Stimulated activated CD8-positive, alpha-beta memory T cell treated with anti-CD3 and anti-CD28 coated beads, Interleukin-2, amount 100 ng/mL, for 48 hours (primary cell): ENCODE measurements around the gene SYT1.
"Not testable (repeated sequence)": the region's sequence is repeated elsewhere in the genome, so short reads cannot be mapped to it uniquely, and the experiment has no call there.

Experiments used
- DNase-seq, 2 donors: peaks; one replicate each; pipeline ENCODE4 v3.0.0-alpha.2; 2020; ENCODE audit warnings: low read depth in 2 of 2

The SYT1 gene

DNA sequence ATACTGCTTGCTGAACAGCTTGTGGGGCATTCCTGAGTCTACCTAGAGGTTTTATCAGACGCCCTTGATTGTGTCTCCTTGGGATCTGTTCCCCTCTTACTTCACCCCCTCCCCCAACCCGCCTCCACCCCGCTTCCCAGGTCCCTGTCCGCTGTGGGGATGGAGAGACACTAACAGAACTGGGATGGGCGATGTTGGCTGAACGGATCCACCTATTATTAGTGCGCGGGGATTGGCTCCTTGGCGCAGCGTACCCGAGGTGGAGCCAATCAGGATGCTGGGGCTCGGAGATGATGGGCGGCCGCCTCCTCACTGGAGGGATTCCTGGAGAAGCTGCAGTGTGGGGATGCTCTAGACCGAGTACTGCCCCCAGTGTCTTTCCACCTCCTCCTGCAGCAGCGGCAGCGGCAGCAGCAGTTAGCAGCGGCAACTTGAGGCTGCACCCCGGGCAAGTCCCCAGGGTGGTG lies at the start of gene SYT1:
Gene SYT1 (plus strand): TSS at position 372 of the 467 bp plus-strand sequence.
- DNase-seq = no peak

DNA sequence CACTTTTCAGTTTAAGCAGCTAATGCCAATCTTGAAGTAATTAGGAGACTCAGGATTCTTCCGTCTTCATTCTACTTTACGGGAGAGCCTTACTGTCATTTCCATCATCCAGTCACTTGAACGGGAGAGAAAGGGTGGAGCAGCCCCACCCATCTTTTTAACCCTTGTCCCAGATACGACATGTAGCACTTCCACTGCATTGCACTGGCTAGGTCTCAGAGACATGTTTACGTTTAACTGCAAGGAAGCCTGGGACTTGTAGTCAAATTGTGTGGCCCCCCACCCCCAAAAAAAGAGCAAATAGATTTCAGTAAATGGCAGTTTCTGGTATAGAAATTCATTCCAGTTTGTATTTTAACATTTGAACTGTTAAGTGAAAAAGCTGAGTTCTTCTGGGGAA lies 46.1 kb upstream of the SYT1 start:
- DNase-seq = no peak

DNA sequence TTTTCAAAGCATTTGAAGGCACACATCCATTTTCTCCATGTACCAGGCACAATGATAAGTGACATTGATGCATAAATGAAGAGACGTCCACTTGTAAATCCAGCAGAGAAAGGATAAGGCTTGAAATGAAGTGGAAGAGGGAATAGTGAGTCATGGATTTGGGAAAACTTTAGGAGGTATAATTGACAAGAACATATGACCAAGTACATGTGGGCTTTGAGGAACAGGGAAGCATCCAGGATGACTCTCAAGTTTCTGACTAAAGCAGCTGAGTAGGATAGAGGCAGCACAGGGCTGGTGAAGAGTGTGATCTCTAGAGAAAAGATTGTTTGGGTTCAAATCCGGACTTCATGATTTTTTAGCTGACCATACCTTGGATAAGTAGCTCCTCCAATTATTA lies 43.6 kb upstream of the SYT1 start:
- no peak for DNase-seq

DNA sequence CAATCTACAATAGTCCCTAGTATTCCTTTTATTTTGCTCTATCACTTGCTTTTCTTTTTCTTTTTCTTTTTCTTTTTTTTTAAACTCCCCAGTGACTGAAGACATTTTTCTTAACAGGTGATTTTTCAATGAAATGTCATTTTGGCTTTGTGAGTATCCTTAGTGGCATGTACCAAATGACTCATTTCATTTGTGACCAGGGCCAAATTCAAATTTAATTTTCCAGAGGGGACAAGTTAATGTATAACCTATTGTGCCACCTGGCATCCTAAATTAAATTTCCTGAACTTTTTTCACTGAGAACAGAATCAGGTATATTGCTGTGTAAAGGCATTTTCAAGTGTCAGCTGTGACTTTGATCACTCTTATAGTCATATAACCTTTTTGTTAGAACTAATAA lies 39.7 kb upstream of the SYT1 start:
- no peak for DNase-seq

DNA sequence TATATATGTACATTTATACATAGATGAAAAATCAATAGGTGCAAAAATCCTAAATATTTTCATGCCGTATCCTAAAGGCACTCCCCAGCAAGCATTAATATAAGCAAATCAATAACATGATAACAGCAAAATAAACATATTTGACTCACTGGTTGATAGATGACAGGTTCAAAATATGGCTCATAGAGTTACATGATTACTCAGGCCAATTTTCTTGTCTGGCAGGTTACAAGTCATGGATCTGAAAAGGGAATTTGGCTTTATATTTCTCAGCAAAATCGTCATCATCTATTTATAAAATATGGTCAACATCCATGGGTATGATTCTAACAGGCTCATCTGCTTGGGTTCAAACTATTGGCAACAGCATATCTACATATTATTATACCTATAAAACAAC lies 34.9 kb upstream of the SYT1 start:
- no peak for DNase-seq

DNA sequence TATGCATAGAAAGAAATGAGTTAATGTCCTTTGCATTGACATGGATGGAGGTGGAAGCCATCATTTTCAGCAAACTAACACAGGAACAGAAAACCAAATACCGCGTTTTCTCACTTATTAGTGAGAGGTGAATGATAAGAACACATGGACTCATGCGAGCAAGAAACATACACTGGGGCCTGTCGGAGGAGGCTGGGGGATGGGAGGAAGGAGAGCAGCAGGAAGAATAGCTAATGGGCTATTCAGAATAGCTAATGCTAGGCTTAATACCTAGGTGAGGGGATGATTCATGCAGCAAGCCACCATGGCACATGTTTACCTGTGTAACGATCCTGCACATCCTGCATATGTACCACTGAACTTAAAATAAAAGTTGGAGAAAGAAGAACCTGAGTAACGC lies 29.1 kb upstream of the SYT1 start:
- no peak for DNase-seq

DNA sequence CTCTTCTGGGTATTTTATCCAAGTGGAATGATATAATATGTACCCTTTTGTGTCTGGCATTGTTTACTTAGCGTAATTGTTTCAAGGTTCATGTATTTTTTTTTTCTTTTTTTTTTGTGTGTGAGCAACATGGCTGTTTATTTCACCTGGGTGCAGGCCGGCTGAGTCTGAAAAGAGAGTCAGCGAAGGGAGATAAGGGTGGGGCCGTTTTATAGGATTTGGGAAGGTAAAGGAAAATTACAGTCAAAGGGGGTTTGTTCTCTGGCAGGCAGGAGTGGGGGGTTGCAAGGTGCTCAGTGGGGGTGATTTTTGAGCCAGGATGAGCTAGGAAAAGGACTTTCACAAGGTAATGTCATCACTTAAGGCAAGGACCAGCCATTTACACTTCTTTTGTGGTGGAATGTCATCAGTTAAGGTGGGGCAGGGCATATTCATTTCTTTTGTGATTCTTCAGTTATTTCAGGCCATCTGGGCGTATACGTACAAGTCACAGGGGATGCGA lies 24.0 kb upstream of the SYT1 start:
- DNase-seq = not testable (repeated sequence)

DNA sequence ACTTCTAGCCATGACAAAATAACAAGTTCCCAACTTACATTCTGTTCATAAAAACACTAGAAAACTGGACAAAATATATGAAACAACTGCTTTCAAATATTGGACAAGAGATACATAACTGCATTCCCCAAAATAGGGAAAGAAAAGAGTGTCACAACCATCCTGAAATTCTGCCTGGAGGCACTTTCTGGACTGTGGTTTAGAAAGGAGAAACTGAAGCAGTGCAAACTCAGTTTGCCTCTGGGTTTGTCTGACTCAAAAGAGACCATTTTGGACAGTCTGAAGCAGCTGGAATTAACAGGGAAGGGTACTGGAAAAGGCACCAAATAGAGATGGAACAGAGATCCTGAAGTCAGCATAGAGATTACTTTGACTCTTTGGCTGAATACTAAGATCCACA lies 11.3 kb upstream of the SYT1 start:
- no peak for DNase-seq

DNA sequence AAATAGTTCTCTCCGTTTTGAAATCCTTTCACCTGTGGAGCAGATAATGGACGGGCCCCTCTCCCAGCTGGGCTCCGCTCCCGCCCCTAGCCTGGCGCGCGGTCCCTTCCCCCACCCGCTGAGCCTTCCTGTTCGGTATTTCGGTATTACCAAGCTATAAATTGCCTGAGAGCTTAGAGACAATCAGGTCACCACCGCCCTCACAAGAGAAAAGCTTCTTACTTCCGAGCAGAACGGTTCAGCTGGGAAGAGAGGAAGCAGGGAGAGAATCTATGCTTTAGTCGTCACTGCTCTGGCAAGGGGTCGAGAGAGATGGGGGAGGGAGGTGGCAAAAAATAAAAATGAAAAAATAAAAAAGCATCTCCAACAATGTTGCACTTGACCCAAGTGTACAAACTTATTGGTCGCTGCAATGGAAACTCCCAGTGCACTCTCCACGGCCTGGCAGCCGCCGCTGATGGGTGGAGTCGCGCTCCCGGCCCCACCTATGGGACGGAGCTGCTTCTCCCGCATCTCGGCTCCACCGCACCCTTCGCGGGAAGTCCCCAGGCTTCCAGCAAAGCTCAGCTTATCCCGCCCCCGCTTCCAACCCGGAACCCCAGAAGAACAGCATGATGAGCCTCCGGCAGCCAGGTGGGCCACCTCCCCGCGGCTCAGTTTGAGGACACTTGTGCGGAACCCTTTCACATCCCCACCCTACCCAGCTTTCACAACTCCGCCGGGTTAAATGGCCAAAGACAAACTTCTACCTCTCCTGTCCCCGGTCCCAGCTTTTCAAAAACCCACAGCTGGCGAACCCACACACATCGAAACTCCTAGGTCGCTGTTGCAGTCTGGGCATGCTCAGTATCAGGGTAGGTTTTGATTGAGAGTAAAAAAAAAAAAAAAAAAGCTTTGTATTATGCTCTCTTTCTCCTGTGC lies 832 bp upstream of the SYT1 start:
- DNase-seq = no peak

DNA sequence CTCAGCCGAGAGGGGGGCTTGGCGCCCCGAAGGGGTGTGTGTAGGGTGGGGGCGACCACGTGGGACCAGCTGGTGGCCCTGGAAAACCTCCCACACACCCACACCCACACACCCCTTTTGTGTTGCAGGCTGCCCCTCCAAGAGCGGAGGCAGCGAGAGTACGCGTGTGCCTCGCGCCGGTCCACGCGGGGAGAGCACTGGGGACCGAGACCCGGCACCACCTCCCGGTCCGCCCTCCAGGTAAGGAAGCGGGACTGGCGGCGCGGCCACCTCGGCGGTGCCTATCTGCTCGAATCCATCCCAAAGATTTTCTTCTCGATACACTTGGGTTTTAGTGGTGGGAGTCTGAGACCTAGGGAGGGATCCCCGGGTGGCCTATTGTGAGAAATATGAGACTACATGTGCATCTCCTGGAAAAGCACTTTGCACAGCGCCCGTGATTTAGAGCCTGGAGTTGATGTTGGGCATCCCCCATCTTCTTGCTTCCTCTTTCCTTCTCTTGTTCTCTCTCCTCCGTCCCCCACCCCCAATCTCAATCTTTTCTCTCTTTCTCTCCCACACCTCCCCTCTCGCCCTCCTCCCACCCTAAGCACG lies 393 bp downstream of the SYT1 start:
- no peak for DNase-seq

DNA sequence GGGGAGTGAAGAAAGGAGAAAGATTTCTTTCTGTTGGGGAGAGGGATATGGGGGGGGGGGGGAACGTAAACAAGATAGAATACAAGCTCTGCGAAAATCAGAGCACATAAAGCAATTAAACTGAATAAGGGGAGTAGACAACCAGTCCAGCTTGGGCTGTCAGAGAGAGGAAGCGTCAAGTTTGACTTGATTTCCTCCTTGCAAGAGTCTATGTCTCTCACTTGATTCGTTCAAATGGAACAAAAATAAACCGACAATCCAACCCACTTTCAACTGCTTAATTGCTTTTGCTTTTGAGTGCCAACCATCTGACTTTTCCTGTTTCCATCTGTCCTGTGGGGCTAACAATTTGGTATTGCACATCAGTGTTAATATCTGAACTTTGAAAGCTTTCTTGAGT lies 942 bp downstream of the SYT1 start:
- DNase-seq = no peak

DNA sequence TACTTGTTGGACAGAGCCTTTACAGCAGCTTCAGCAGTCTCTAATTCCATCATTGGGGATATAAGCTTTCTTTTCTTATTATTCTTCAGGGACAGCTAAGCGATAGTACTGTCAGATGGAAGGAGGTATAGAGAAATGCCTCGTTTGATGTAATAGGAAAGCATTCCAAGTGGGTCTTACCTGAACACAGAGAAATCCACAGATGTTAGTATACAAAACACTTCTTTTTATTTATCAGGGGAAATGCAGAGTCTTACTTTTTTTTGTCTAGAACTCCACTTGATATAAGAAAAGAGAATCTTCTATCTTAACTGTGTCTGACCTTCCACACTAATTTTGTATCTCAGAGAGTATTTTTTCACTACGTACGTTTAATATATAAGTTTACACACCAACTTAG lies 1.9 kb downstream of the SYT1 start:
- DNase-seq = no peak

DNA sequence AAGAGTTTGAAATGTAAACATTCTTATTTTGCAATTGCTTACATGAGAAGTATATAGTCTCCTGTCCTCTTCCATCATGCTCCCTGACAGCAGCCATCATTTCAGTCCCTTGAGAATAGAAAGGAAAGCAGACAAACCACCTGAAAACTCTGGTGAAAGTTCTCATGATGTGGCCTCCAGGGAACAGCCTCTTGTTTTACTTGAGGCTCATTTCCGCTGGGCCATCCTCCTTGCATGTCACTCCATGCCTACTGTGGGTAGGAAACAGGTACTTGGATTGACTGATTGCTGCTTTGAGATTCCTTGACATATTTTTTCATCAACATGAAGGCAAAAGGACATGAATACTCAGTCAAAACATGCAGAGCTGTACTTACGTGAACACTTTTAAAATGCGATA lies 6.0 kb downstream of the SYT1 start:
- DNase-seq = no peak

DNA sequence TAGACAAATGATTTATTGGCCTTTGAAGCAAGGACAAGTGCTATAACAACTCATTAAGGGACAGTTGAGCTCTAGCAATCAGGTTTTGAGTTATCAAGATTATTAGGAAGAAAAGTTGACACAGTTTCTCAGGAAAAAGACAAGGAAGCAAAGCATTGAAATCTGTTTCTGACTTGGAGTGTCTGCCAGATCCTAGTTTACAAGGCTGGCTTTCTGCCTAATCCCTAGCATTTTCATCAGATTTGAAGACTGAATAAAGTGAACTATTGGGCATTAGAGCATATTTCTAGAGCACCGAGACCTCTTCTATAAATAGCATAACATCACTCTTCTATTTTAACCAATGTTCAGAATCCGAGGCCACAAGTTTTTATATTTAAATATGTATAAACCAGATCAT lies 7.0 kb downstream of the SYT1 start:
- DNase-seq = no peak

DNA sequence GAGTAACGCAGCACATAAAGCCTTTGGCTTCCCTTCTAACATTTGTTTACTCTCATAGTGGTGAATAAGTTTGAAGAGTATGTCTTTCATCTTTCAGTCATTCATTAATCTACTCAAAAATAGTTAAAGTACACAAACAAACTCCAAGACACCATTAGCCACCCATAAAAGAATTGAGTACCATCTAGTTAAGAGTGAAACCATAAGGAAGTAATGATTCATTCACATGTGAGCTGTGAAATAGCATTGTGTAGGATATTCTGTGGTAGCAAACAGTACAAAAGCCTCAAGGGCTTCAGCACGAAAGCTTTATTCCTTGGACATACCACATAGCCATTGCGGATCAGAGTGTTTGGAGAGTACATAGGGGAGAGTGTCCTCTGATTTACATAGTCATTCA lies 13.9 kb downstream of the SYT1 start:
- DNase-seq = no peak

DNA sequence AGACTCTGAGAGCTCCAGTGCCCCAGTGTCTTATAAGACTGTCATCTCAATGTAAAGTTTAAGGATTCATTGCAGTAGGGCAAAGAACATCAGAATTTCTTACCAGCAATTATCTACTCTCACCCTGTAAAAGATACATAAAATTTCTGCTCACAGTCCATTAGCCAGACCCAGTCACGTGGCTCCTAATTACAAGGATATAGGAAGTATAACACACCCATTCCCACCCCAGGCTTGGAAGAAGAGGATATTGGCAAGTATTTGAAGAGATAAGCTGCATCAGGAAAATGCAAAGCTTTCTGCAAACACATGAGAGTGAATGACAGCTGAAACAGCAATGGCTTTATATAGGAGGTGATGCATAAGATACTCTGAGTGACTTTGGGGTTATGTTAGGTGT lies 14.3 kb downstream of the SYT1 start:
- DNase-seq = no peak

DNA sequence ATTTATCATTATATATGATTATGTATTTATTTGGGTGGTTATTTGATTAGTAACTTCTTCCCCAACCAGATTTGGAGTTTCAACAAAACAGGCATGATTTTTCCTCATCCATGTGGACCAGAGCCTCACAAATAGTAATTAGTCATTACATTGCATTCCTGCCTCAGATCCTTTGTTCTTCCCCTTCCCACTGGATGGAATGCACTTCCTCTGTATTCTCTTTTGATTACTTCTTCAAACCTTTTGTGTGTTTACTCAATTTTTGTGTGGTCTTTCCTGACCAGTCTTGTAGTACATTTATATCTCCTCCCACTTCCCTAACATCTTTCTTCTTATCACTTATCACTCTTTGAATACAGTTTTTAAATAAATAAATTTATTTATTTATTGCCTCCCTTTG lies 15.5 kb downstream of the SYT1 start:
- DNase-seq = no peak

DNA sequence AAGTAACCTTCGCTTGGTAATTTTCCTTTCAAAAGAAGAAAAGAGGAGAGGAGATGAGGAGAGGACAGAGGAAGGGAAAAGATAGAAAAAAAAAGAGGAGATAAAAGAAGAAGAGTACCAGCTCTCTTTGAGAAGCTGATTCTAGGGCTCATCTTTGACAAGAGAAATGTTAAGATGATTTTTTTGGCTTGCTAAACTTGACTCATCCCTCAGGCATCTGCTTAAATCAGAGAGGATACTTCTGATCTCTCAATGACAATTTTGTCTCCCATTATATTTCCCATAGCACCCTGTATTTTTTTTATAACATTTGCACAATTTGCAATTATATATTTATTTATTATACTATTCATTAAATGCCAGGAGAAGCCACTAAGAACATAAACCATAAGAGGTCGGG lies 17.1 kb downstream of the SYT1 start:
- no peak for DNase-seq

DNA sequence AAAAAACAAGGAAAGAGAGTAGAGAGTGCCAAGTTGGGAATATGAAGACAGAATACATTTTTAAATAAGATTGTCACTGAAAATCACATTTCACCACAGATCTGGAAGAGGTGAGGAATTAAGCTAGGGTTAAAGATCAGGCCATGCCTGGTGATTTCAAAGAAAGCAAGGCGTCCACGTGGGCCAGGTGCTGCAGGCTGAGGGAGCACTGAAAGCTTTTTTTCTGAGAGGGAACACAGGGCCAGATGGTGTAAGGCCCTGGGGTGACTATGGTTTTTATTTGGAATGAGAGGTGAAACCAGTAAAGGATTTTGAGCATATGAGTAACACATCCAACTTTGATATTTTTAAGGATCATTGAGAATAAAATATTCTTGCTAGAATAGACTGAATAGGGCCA lies 20.9 kb downstream of the SYT1 start:
- DNase-seq = no peak

DNA sequence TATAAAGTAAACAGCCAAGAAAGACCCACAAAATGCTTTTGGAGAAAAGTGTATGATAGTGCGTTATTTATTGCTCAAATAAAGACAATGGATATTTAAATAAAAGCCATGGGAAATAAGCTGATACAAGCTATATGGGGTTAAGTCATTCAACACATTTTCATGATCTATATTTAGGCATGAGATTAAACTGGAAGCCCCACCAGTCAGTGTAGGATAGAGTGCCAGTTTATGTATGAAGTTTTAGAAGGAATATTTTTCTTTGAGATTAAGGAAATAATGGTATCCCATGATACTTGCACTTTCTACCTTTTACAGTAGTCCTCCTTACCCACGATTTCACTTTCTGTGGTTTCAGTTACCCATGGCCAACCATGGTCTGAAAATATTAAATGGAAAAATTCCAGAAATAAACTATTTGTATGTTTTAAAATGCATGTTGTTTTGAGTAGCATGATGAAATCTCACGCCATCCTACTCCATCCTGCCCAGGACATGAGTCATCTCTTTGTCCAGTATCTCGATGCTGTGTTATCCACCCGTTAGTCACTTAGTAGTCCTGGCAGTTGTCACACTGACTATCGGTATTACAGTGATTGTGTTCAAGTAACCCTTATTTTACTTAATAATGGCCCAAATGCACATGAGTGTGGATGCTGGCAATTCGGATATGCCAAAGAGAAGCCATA lies 22.3 kb downstream of the SYT1 start:
- DNase-seq = no peak

DNA sequence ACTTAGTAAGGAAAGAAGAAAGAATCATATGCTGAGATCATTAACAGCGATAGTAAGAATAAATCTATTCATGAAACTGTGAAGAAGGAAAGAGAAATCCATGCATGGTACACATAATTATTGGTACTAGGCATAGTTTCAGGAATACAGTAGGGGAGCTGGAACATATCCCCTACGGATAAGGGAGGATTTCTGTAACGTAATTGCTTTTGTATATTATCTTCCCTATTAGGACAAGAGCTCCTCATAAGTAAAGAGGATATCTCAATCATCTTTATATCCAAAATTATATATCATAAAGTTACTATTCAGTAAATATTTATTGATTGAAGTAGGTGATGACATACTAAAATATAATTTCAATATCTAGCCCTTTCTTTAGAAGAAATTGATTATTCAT lies 22.9 kb downstream of the SYT1 start:
- no peak for DNase-seq

DNA sequence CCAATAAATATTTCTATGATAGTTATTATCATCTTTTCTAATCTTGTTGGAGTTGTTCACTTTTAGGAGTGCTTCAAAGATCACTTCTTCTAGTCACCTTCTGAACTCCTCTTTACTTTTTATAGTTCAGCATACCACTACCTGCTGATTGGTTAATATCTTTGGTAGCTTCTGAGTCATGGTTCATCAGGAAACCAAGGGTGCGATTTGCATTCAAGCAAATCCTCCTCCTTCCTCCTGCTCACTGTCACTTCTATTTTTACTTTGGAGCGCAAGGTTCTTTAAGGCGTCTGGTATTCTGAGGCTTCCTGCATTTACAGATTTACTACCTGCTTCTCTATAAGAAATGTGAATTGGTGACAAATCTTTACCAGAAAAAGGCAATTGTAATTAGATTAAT lies 24.0 kb downstream of the SYT1 start:
- DNase-seq = no peak
